Measurements from ENCODE around the gene AFAP1L2.

Gene AFAP1L2, protein sequence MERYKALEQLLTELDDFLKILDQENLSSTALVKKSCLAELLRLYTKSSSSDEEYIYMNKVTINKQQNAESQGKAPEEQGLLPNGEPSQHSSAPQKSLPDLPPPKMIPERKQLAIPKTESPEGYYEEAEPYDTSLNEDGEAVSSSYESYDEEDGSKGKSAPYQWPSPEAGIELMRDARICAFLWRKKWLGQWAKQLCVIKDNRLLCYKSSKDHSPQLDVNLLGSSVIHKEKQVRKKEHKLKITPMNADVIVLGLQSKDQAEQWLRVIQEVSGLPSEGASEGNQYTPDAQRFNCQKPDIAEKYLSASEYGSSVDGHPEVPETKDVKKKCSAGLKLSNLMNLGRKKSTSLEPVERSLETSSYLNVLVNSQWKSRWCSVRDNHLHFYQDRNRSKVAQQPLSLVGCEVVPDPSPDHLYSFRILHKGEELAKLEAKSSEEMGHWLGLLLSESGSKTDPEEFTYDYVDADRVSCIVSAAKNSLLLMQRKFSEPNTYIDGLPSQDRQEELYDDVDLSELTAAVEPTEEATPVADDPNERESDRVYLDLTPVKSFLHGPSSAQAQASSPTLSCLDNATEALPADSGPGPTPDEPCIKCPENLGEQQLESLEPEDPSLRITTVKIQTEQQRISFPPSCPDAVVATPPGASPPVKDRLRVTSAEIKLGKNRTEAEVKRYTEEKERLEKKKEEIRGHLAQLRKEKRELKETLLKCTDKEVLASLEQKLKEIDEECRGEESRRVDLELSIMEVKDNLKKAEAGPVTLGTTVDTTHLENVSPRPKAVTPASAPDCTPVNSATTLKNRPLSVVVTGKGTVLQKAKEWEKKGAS

GRCh38 chr10:114404171-114405010 lies at the start of gene AFAP1L2:
TSS of gene AFAP1L2 (minus strand) at chr10:114404502. CDS start at chr10:114404455, 47 bp downstream.
- no peak for DNase-seq

DNA sequence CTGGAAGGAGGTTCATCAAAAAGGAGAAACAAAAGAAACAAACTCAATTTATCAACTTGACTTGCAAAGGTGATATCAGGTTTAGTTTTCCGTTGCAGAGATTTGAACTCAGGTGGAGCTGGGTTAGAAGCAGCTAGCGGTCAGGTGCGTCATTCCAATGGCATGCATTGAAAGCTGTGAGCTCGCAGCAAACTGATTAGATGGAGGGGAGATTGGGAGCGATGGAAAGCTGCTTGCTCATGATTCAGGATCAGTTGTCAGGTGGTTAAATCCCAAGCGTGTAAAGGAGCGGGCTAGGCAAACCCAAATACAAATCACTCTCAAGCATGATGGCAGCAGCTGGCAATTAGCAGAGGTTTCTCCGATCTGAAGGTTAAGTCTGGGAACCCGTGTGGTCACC lies 49.3 kb upstream of the AFAP1L2 start:
- no peak for DNase-seq

DNA sequence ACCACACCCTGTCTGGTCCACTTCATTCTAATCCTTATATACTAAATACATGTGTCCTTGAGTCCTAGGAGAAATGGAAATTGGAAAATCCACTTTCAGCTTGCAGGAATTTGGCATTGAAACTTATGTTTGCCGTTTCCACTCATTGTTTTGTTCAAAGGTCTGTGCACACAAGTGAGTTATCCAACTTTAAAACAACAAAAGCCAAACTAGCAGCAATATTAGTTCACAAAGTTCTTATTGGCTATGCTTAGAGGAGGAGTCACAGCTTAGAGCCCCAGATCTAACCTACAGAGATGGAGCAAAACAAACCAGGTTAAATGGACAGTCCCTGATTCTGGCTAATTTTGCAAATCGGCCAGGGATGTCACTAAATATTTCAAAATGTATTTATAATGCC lies 44.6 kb upstream of the AFAP1L2 start:
- DNase-seq = no peak

DNA sequence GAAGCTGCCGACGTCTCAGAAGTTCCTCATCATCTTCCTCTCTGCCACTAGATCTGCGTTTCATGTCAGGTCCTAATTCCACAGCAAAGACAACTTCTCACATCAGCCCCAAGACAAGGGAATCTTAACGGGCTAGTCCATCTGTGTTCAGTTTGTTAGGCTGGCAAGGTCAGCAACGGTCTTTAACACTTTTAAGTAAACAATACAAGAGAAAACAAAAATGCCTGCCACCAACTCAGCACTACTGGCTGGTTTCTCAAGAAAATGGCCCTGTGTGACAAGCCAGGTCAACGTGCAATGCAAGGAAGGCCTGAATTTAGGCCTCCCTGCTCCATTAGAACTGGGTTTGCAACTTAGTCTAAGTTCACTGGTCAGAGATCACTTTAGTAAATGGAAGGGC lies 41.0 kb upstream of the AFAP1L2 start:
- no peak for DNase-seq

GRCh38 chr10:114444819-114445218 lies 40.5 kb upstream of the AFAP1L2 start:
- DNase-seq = no peak

DNA sequence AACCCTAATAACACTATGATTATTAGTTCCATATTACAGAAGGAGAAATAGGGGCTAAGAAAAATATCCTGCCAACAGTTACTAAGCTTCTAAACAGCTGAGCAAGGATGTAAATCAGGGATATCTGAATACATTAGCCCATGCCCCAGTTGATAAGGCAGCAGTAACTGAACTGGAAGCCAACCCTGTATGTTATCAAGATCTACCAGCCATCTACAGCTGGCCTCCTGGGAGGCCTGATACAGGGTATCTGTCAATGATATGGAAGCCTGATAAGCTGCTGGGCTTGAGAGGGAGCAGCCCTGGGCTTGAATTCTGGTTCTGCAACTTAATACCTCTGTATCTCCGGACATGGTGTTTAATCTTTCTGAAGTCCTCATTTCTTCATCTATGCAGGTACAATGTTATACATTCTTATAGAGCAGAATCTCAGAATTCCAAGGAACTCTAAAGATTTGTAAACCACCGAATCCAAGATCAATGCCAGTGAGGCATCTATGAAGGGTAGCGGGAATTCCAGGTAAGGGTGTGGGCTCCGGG lies 37.9 kb upstream of the AFAP1L2 start:
- no peak for DNase-seq

GRCh38 chr10:114441107-114441506 lies 36.8 kb upstream of the AFAP1L2 start:
- no peak for DNase-seq

DNA sequence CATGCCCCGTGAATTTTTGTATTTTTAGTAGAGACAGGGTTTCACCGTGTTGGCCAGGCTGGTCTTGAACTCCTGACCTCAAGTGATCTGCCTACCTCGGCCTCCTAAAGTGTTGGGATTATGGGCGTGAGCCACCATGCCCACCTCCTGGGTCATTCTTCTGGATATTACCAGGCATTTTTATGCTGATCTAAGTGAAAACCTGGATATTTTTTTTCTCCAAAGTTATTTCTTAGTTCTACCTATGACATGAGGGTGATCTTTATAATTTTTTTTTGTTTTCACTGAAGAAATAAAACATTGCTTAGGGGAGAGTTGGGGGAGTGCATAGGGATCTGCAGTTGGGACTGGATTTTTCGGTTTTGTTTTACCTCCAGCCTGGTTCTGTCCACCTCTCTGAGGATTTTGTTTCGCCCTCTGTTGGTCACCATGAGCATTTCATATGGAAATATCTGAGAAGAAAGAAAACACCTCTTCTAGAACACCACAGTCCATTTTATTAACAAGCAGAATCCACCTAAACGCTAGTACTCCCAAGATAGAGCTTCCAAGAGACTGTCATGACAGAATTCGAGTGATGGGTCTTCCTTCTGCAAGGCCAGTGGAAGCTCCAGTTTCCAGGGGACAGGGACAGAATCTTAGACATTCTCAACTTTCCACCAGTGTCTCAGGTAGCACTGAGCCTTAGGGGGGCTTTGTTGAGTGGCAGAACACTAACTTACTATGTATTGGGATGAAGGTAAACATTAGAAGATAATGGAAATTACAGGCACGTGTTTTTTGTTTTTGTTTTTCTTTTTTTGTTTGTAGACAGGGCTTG lies 33.4 kb upstream of the AFAP1L2 start:
- no peak for DNase-seq

DNA sequence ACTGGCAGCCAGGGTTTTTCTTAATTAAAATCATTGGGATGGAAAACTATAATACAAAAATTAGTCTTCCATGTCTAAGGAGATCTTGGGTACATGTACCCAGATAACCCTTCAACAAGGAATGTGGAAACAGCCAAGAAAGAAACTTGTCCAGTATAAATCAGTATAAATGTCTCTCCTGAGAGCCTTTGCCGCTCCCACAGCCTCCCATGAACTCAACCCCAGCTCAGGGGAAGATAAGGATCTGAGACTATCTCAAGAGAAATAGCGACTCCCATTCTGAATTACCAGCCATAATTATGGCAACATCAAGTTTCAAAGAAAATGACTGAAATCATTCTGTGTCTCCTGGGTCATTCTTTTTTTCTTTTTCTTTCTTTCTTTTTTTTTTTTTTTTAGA lies 32.6 kb upstream of the AFAP1L2 start:
- no peak for DNase-seq

DNA sequence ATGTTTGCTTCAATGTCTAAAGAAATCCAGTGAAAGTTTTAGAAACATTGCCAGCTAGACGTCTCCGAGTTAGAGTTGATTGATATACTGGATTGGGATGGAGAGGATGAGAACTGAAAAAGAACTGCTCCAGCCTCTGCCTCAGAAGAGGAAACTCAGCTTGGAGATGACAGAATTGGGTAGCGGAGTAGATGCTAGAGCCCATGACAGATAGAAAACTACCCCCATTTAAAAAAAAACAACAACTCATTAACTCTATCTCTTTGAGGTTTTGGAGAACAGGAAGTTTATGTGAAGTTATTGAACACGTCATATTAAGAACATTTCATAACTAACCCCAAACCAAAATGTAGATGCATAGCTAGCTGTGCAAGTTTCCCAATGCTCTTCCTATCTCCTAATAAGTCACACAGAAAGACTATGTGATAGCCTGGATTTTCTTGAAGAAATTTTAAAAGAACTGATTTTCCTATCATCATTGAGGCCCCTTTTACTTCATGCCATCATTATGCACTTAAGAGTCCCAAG lies 28.3 kb upstream of the AFAP1L2 start:
- DNase-seq = no peak

DNA sequence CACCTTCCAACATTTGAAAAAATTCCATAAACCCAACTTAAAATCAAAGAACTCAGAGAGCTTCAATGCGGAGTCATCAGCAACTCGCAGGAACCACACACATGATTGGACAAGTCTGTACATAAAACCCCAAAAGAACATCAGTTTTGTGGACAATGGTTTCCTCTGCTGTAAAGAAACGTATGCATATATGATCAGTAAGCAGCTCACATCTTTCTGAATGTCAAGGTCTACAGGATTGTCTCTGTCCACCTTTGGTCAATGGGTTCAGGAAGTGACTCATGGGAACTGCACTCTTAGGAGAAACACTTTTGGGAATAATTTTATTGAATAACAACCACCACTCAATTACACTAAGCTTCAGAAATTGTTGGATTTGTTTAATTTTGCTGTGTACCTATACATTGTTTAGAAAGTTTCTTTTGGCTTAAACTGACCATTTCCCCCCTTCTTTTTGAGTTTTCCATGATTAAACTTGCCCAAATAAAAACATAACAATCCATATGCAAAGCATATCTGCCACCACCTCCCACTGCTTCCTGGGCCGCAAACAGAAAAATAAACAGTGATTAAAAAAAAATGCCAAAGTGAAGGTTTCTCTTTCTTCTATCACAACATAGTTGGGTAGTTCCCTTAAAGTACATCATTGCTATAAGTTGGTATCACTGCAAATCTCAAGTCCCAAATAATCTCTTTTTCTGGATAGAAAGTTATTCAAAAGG lies 27.3 kb upstream of the AFAP1L2 start:
- DNase-seq = no peak

DNA sequence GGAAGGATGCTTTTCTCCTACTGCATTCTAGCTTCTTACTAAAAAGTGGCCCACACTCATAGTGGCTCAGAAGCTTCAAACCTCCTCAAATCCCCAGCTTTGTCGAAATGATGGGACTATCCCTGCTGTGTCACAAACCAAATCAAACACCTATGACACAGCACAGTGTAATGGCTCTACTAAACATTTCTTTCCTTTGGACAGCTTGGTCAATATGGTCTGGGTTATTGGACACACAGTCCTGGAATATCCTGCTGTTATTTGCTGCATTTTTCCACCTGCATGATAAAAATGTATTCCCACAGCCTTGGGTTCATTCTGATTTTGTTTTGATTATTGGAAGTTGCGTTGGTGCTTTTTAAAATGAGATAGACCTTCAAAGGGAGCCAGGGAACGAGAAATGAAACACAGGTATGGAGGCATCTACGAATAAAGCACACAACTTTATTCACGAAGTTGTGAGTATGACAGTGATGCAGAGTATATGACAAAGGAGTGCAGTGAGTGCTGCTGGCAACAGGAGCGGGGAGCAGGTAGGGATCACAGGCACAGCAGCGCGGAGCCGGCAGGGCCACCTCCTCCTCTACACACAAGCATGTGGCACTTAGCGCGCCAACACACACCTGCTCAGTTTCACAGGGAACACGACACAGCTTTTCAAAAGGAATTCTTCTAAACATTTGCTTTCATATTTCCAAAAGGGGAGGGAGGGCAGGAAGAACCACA lies 26.5 kb upstream of the AFAP1L2 start:
- DNase-seq = no peak

DNA sequence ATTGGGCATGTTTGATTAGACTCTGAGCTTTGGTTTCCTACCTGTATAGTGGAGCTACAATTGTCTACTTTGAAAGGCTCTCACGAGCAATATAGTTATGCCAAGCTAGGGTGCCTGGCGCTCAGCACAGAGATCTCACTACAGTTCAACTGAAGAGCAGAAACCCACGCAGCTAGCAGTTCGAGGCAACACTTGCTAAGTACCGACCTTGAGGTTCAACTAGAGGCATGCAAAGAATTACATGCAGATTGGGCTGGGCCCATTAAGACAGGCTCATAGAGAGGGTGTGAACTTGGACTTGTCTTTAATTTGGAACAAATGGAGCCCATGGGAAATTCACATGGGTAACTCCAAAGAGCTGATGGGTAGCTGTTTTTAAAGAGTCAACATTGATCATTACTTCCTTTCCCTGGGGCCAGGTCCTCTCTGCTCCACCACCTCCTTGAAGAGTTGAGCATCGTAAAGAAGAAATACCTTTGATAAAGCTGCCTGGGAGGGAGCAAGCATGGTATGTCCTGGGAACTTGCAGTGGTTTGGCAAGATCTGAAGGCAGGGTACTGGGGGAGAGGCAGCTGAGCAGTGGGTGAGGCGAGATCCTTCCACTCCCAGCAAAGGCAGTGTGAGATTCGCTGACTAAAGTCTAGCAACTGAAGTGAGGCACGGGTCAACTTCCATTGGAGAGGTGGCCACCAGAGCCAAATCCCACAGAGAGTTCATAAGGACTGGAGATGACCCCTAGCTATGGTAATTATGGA lies 25.5 kb upstream of the AFAP1L2 start:
- no peak for DNase-seq

GRCh38 chr10:114427124-114427852 lies 23.0 kb upstream of the AFAP1L2 start:
- no peak for DNase-seq

DNA sequence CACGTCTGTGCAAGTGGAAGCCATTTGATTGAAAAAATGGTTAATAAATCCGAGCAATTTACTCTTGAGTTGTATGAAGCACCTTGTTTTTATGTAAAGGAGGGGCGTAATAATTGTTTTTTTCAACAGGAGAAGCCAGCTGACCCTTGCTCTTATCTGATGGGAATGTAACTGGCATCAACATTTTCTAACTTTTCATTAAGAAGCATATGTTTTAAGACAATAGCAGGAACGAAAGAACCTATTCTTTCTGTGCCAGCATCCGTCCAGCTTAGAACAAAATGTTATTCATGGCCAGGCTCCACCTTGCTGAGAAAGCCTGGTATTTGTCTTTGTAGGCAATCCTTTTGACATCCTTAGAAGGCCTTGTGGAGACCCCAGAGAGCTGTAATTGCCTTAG lies 22.2 kb upstream of the AFAP1L2 start:
- DNase-seq = no peak

GRCh38 chr10:114420811-114421485 lies 16.6 kb upstream of the AFAP1L2 start:
- DNase-seq = no peak

GRCh38 chr10:114418109-114418508 lies 13.8 kb upstream of the AFAP1L2 start:
- DNase-seq = no peak

Measured in stimulated activated CD4-positive, alpha-beta T cell treated with anti-CD3 and anti-CD28 coated beads, Interleukin-4, amount 100 ng/mL, for 4 hours (primary cell).